GM12874 (cell line): Measurements from ENCODE around the gene MUS81.

Source experiments
- CTCF ChIP-seq: IDR thresholded peaks from 2 replicates; pipeline ENCODE4 v1.5.1; 2011; ENCODE audit warnings: low read depth, mild to moderate bottlenecking, control low read depth, low read length, moderate library complexity; ENCODE audit not compliant: insufficient read depth

The MUS81 gene

GRCh38 chr11:65884716-65885092 is 24.5 kb downstream of the MUS81 start:
- peak; percentile 99 for TF ChIP-seq CTCF

- no peak for TF ChIP-seq CTCF
These were observed 25.0 kb downstream of the MUS81 start for GRCh38 chr11:65885231-65885630.

GRCh38 chr11:65885808-65886536 is 25.7 kb downstream of the MUS81 start:
- no peak for TF ChIP-seq CTCF

- TF ChIP-seq CTCF: no peak
These were observed 26.8 kb downstream of the MUS81 start for GRCh38 chr11:65886826-65887722.

- TF ChIP-seq CTCF: no peak
These were observed 27.5 kb downstream of the MUS81 start for GRCh38 chr11:65887723-65888162.

- TF ChIP-seq CTCF: peak; percentile 91
These were observed 28.1 kb downstream of the MUS81 start, which contains the start of gene FIBP for GRCh38 chr11:65888163-65888814. Gene FIBP (minus strand): TSS chr11:65888471. CDS start chr11:65888418, 53 bp downstream.
